Esophagus muscularis mucosa (tissue), 3 donors: ENCODE measurements around the gene ARL4A.

Experiments
- CTCF ChIP-seq, 3 experiments: fragments of 200-600 bp in 2 of 3; fragments of 450-650 bp in 1 of 3; sonication (generic) in 2 of 3; IDR thresholded peaks; one replicate each; pipeline ENCODE4 v1.5.1; 2017 to 2019; ENCODE audit warnings: antibody characterized with exemption in 3 of 3, mild to moderate bottlenecking in 2 of 3, moderate library complexity in 1 of 3
- POLR2A ChIP-seq: fragments of 450-650 bp; IDR thresholded peaks from one replicate; pipeline ENCODE4 v1.6.1; 2017; ENCODE audit warnings: antibody characterized with exemption, moderate library complexity, mild to moderate bottlenecking, low read depth

GRCh38 chr7:12684733-12685132, 2.7 kb upstream of the ARL4A start:
- TF ChIP-seq POLR2A = no peak
- TF ChIP-seq CTCF (IDR thresholded peaks at IDR 0.05) = no peak
